ENCODE results near the gene HECW1.
"Not testable (repeated sequence)": the region's sequence is repeated elsewhere in the genome, so short reads cannot be mapped to it uniquely, and the experiment has no call there.

The HECW1 gene

GRCh38 chr7:43119371-43120075, 7.1 kb downstream of the HECW1 start:
- DNase-seq (ENCODE audit: insufficient read length, low spot score) = no peak
- no peak for FAIRE-seq

GRCh38 chr7:43121973-43122372, 9.5 kb downstream of the HECW1 start:
- no peak for FAIRE-seq
- no peak for DNase-seq (ENCODE audit: insufficient read length, low spot score)
- TF ChIP-seq TAF1 (IDR thresholded peaks at IDR 0.05; ENCODE audit: low read depth, low read length) (no peak), POLR2AphosphoS5 (IDR thresholded peaks at IDR 0.05; ENCODE audit: low read depth, low read length) (no peak), POU2F2 (IDR thresholded peaks at IDR 0.05; ENCODE audit: low read depth, low read length) (no peak), PAX5 (IDR thresholded peaks at IDR 0.05; ENCODE audit: insufficient read depth, low read length, severe bottlenecking) (no peak), SPI1 (IDR thresholded peaks at IDR 0.05; ENCODE audit: low read depth, low read length) (no peak), POLR2A (IDR thresholded peaks at IDR 0.05; ENCODE audit: low read depth, low read length) (no peak)

More at GRCh38 chr7:43119371-43120075, 7.1 kb downstream of the HECW1 start:
- TF ChIP-seq POU2F2 (IDR thresholded peaks at IDR 0.05; ENCODE audit: low read depth, low read length) (no peak), SPI1 (IDR thresholded peaks at IDR 0.05; ENCODE audit: low read depth, low read length) (no peak), PAX5 (IDR thresholded peaks at IDR 0.05; ENCODE audit: insufficient read depth, low read length, severe bottlenecking) (no peak)

GRCh38 chr7:43123457-43123856, 11.0 kb downstream of the HECW1 start:
- FAIRE-seq (no peak), DNase-seq (ENCODE audit: insufficient read length, low spot score) (no peak)
- TF ChIP-seq SPI1 (IDR thresholded peaks at IDR 0.05; ENCODE audit: low read depth, low read length) (no peak), PAX5 (IDR thresholded peaks at IDR 0.05; ENCODE audit: insufficient read depth, low read length, severe bottlenecking) (no peak), POU2F2 (IDR thresholded peaks at IDR 0.05; ENCODE audit: low read depth, low read length) (no peak)

GRCh38 chr7:43124388-43124787, 11.9 kb downstream of the HECW1 start:
- DNase-seq (ENCODE audit: insufficient read length, low spot score) (no peak), FAIRE-seq (no peak)
- TF ChIP-seq TAF1 (IDR thresholded peaks at IDR 0.05; ENCODE audit: low read depth, low read length) (no peak), POU2F2 (IDR thresholded peaks at IDR 0.05; ENCODE audit: low read depth, low read length) (no peak), POLR2A (IDR thresholded peaks at IDR 0.05; ENCODE audit: low read depth, low read length) (no peak), PAX5 (IDR thresholded peaks at IDR 0.05; ENCODE audit: insufficient read depth, low read length, severe bottlenecking) (no peak), SPI1 (IDR thresholded peaks at IDR 0.05; ENCODE audit: low read depth, low read length) (no peak), POLR2AphosphoS5 (IDR thresholded peaks at IDR 0.05; ENCODE audit: low read depth, low read length) (no peak)

GRCh38 chr7:43130347-43130746, 17.9 kb downstream of the HECW1 start:
- DNase-seq (ENCODE audit: insufficient read length, low spot score) = no peak
- no peak for FAIRE-seq
- no peak for TF ChIP-seq TAF1 (IDR thresholded peaks at IDR 0.05; ENCODE audit: low read depth, low read length)
- TF ChIP-seq POU2F2 (IDR thresholded peaks at IDR 0.05; ENCODE audit: low read depth, low read length) = no peak
- no peak for TF ChIP-seq SPI1 (IDR thresholded peaks at IDR 0.05; ENCODE audit: low read depth, low read length)
- TF ChIP-seq POLR2AphosphoS5 (IDR thresholded peaks at IDR 0.05; ENCODE audit: low read depth, low read length) = no peak
- TF ChIP-seq PAX5 (IDR thresholded peaks at IDR 0.05; ENCODE audit: insufficient read depth, low read length, severe bottlenecking) = no peak
- TF ChIP-seq POLR2A (IDR thresholded peaks at IDR 0.05; ENCODE audit: low read depth, low read length) = no peak

GRCh38 chr7:43135129-43135528, 22.7 kb downstream of the HECW1 start:
- DNase-seq (ENCODE audit: insufficient read length, low spot score) = no peak
- no peak for TF ChIP-seq SPI1 (IDR thresholded peaks at IDR 0.05; ENCODE audit: low read depth, low read length)
- TF ChIP-seq TAF1 (IDR thresholded peaks at IDR 0.05; ENCODE audit: low read depth, low read length) = no peak
- TF ChIP-seq POLR2AphosphoS5 (IDR thresholded peaks at IDR 0.05; ENCODE audit: low read depth, low read length) = no peak
- TF ChIP-seq POU2F2 (IDR thresholded peaks at IDR 0.05; ENCODE audit: low read depth, low read length) = no peak
- no peak for TF ChIP-seq PAX5 (IDR thresholded peaks at IDR 0.05; ENCODE audit: insufficient read depth, low read length, severe bottlenecking)
- no peak for TF ChIP-seq POLR2A (IDR thresholded peaks at IDR 0.05; ENCODE audit: low read depth, low read length)
- FAIRE-seq = no peak

GRCh38 chr7:43136064-43136463, 23.6 kb downstream of the HECW1 start:
- FAIRE-seq = no peak
- no peak for TF ChIP-seq POU2F2 (IDR thresholded peaks at IDR 0.05; ENCODE audit: low read depth, low read length)
- TF ChIP-seq POLR2AphosphoS5 (IDR thresholded peaks at IDR 0.05; ENCODE audit: low read depth, low read length) = no peak
- TF ChIP-seq TAF1 (IDR thresholded peaks at IDR 0.05; ENCODE audit: low read depth, low read length) = no peak
- no peak for TF ChIP-seq POLR2A (IDR thresholded peaks at IDR 0.05; ENCODE audit: low read depth, low read length)
- no peak for DNase-seq (ENCODE audit: insufficient read length, low spot score)

GRCh38 chr7:43137121-43137744, 24.8 kb downstream of the HECW1 start:
- not testable (repeated sequence) for FAIRE-seq; DNase-seq (ENCODE audit: insufficient read length, low spot score)

GRCh38 chr7:43137811-43138210, 25.4 kb downstream of the HECW1 start:
- DNase-seq (ENCODE audit: insufficient read length, low spot score) (no peak), FAIRE-seq (no peak)
- no peak for TF ChIP-seq TAF1 (IDR thresholded peaks at IDR 0.05; ENCODE audit: low read depth, low read length)
- TF ChIP-seq POLR2A (IDR thresholded peaks at IDR 0.05; ENCODE audit: low read depth, low read length) = no peak
- TF ChIP-seq POLR2AphosphoS5 (IDR thresholded peaks at IDR 0.05; ENCODE audit: low read depth, low read length) = no peak
- TF ChIP-seq POU2F2 (IDR thresholded peaks at IDR 0.05; ENCODE audit: low read depth, low read length) = no peak
- no peak for TF ChIP-seq PAX5 (IDR thresholded peaks at IDR 0.05; ENCODE audit: insufficient read depth, low read length, severe bottlenecking)
- TF ChIP-seq SPI1 (IDR thresholded peaks at IDR 0.05; ENCODE audit: low read depth, low read length) = no peak

GRCh38 chr7:43138710-43139109, 26.3 kb downstream of the HECW1 start:
- TF ChIP-seq PAX5 (IDR thresholded peaks at IDR 0.05; ENCODE audit: insufficient read depth, low read length, severe bottlenecking) (no peak), SPI1 (IDR thresholded peaks at IDR 0.05; ENCODE audit: low read depth, low read length) (no peak), POU2F2 (IDR thresholded peaks at IDR 0.05; ENCODE audit: low read depth, low read length) (no peak)
- FAIRE-seq (no peak), DNase-seq (ENCODE audit: insufficient read length, low spot score) (no peak)

All from GM12891 (cell line).